CD4-positive, CD25-positive, alpha-beta regulatory T cell (primary cell): ENCODE data around the gene CEND1. TPM values are rescaled to one million over a fixed set of nuclear protein-coding genes. Genes with fewer than 3 reads are reported as not detected.
A peak's percentile ranks its signal among the peaks of the same experiment; 100 is the strongest.

Experiments
- ATAC-seq, 2 donors: fragments of 150-1000 bp; cut with Tn5 transposase; one replicate each; pipeline ENCODE4 v1.10.0; 2021; ENCODE audit warnings: low read depth in 2 of 2, moderate number of reproducible peaks in 2 of 2, moderate library complexity in 1 of 2
- DNase-seq, 3 donors: peaks; one replicate each; pipeline versions ENCODE4 v3.0.0 to v3.0.0-alpha.2; 2012 to 2022; ENCODE audit warnings: mixed read lengths in 1 of 3
- H3K27ac ChIP-seq: one replicate; pipeline ENCODE4 v1.7.0; 2013; ENCODE audit warnings: mild to moderate bottlenecking, low read length; ENCODE audit not compliant: insufficient read depth, poor library complexity, severe bottlenecking
- H3K27me3 ChIP-seq: one replicate; pipeline ENCODE4 v1.7.0; 2013; ENCODE audit warnings: low read length; ENCODE audit not compliant: control insufficient read depth, insufficient read depth
- H3K36me3 ChIP-seq: one replicate; pipeline ENCODE4 v1.7.0; 2013; ENCODE audit warnings: mild to moderate bottlenecking, low read length, moderate library complexity; ENCODE audit not compliant: control insufficient read depth, insufficient read depth
- H3K4me1 ChIP-seq: 2 replicates; pipeline ENCODE4 v1.7.0; 2013; ENCODE audit warnings: mild to moderate bottlenecking, low read length; ENCODE audit not compliant: insufficient read depth, control insufficient read depth, poor library complexity, severe bottlenecking
- H3K4me3 ChIP-seq: one replicate; pipeline ENCODE4 v1.7.0; 2013; ENCODE audit warnings: low read depth, mild to moderate bottlenecking, low read length, moderate library complexity
- H3K9me3 ChIP-seq, 2 experiments: 1 replicate in 1 of 2; 2 replicates in 1 of 2; pipeline ENCODE4 v1.7.0; 2013; ENCODE audit warnings: low read length in 2 of 2, mild to moderate bottlenecking in 1 of 2, moderate library complexity in 1 of 2; ENCODE audit not compliant: control insufficient read depth in 2 of 2
- H3K27ac Mint-ChIP-seq, 3 donors: one replicate each; pipeline ENCODE4 v1.8.0; 2020 to 2022; ENCODE audit warnings: mild to moderate bottlenecking in 3 of 3, mixed read lengths in 3 of 3, moderate library complexity in 2 of 3
- H3K27me3 Mint-ChIP-seq: one replicate; pipeline ENCODE4 v1.8.0; 2022; ENCODE audit warnings: mild to moderate bottlenecking, mixed read lengths
- H3K36me3 Mint-ChIP-seq: one replicate; pipeline ENCODE4 v1.8.0; 2020; ENCODE audit warnings: mixed read lengths
- H3K4me1 Mint-ChIP-seq, 4 donors: one replicate each; pipeline ENCODE4 v1.8.0; 2020 to 2022; ENCODE audit warnings: mixed read lengths in 4 of 4, mild to moderate bottlenecking in 1 of 4
- H3K4me3 Mint-ChIP-seq, 4 donors: one replicate each; pipeline ENCODE4 v1.8.0; 2020 to 2022; ENCODE audit warnings: mild to moderate bottlenecking in 4 of 4, mixed read lengths in 4 of 4, moderate library complexity in 3 of 4
- H3K9me3 Mint-ChIP-seq, 7 donors: one replicate each; pipeline ENCODE4 v1.8.0; 2020 to 2022; ENCODE audit warnings: mixed read lengths in 7 of 7, mild to moderate bottlenecking in 3 of 7, moderate library complexity in 2 of 7
- polyA plus RNA-seq, 4 donors: library from polyadenylated mRNA; unstranded; fragments of 300-500 nt; fragmentation: Illumina TruSeq; gene quantifications; one replicate each; pipeline ENCODE4 v1.2.3, GENCODE V29; 2021
- total RNA-seq: library from RNA; stranded (reverse); gene quantifications from one replicate; pipeline ENCODE4 v1.2.3, GENCODE V29; 2022

Gene CEND1
- total RNA-seq, result not detected
- polyA plus RNA-seq, result under 1 TPM in 3 of 4 donors, not detected in 1; 0.47 to 0.67 (median 0.49) TPM

GRCh38 chr11:789943-790342, at the start of gene CEND1:
CEND1 (minus strand) TSS chr11:790090; CDS start chr11:788576, 1,514 bp downstream.
- no peak within 1 kb of the TSS for H3K27ac Mint-ChIP-seq

GRCh38 chr11:839280-839623, 49.4 kb upstream of the CEND1 start:
- peaks cover 8% of the 10 kb centered on the region for H3K36me3 ChIP-seq
- Mint-ChIP-seq H3K36me3 (no peaks in the 10 kb centered on the region), H3K4me1 (peaks cover 0 to 29% (median 3%) of the 10 kb centered on the region in 4 donors), H3K27me3 (peaks cover 11% of the 10 kb centered on the region), H3K4me3 (peak overlapping the region in 3 of 4 donors; percentile 62 to 89 (median 82)), H3K9me3 (no peaks in the 10 kb centered on the region), H3K27ac (no peak overlapping the region)
- no peak overlapping the region for H3K4me3 ChIP-seq
- no peak overlapping the region for H3K27ac ChIP-seq
- peaks cover 39% of the 10 kb centered on the region for H3K4me1 ChIP-seq
- no peaks in the 10 kb centered on the region for H3K9me3 ChIP-seq
- DNase-seq (no peak), ATAC-seq (no peak)
- no peaks in the 10 kb centered on the region for H3K27me3 ChIP-seq

More at GRCh38 chr11:789943-790342, at the start of gene CEND1:
- H3K27me3 Mint-ChIP-seq, result no peaks in the 10 kb centered on the region
- H3K36me3 Mint-ChIP-seq, result no peaks in the 10 kb centered on the region
- H3K27ac ChIP-seq, result no peak within 1 kb of the TSS
- no peaks in the 10 kb centered on the region for H3K9me3 Mint-ChIP-seq
- peak in 1 of 3 donors; percentile 51 for DNase-seq
- ATAC-seq, result no peak
- peaks cover 0 to 22% (median 3%) of the 10 kb centered on the region in 4 donors for H3K4me1 Mint-ChIP-seq
- H3K4me1 ChIP-seq, result peaks cover 21% of the 10 kb centered on the region
- H3K27me3 ChIP-seq, result no peaks in the 10 kb centered on the region
- no peaks in the 10 kb centered on the region for H3K9me3 ChIP-seq
- peaks cover 8% of the 10 kb centered on the region for H3K36me3 ChIP-seq
- peak within 1 kb of the TSS in 1 of 4 donors; percentile 68 for H3K4me3 Mint-ChIP-seq
- no peak within 1 kb of the TSS for H3K4me3 ChIP-seq

- no peak overlapping the region for H3K27ac ChIP-seq
- no peak overlapping the region for H3K27ac Mint-ChIP-seq
These were observed 48.8 kb upstream of the CEND1 start for GRCh38 chr11:838441-839279.

GRCh38 chr11:837990-838307, 48.1 kb upstream of the CEND1 start:
- H3K36me3 Mint-ChIP-seq, result no peaks in the 10 kb centered on the region
- peaks cover 0 to 26% (median 3%) of the 10 kb centered on the region in 4 donors for H3K4me1 Mint-ChIP-seq
- Histone ChIP-seq H3K4me1 (peaks cover 35% of the 10 kb centered on the region), H3K9me3 (no peaks in the 10 kb centered on the region), H3K27me3 (no peaks in the 10 kb centered on the region), H3K36me3 (peaks cover 8% of the 10 kb centered on the region), H3K4me3 (no peak overlapping the region), H3K27ac (no peak overlapping the region)
- H3K4me3 Mint-ChIP-seq, result no peak overlapping the region
- no peak for ATAC-seq
- DNase-seq, result no peak
- H3K9me3 Mint-ChIP-seq, result no peaks in the 10 kb centered on the region
- no peaks in the 10 kb centered on the region for H3K27me3 Mint-ChIP-seq
- no peak overlapping the region for H3K27ac Mint-ChIP-seq

More at GRCh38 chr11:838441-839279, 48.8 kb upstream of the CEND1 start:
- no peak for ATAC-seq
- no peaks in the 10 kb centered on the region for H3K36me3 Mint-ChIP-seq
- H3K4me1 Mint-ChIP-seq, result peaks cover 0 to 29% (median 3%) of the 10 kb centered on the region in 4 donors
- no peak overlapping the region for H3K4me3 ChIP-seq
- H3K27me3 Mint-ChIP-seq, result peaks cover 6% of the 10 kb centered on the region
- no peaks in the 10 kb centered on the region for H3K27me3 ChIP-seq
- peak overlapping the region in 2 of 4 donors; percentile 38 to 75 for H3K4me3 Mint-ChIP-seq
- peaks cover 35% of the 10 kb centered on the region for H3K4me1 ChIP-seq
- H3K9me3 ChIP-seq, result no peaks in the 10 kb centered on the region
- peaks cover 8% of the 10 kb centered on the region for H3K36me3 ChIP-seq
- H3K9me3 Mint-ChIP-seq, result no peaks in the 10 kb centered on the region
- no peak for DNase-seq

- Mint-ChIP-seq H3K27me3 (no peaks in the 10 kb centered on the region), H3K9me3 (no peaks in the 10 kb centered on the region), H3K4me3 (no peak overlapping the region), H3K27ac (peak overlapping the region in 1 of 3 donors; percentile 14), H3K4me1 (peaks cover 0 to 27% (median 3%) of the 10 kb centered on the region in 4 donors), H3K36me3 (no peaks in the 10 kb centered on the region)
- Histone ChIP-seq H3K4me3 (no peak overlapping the region), H3K36me3 (peaks cover 8% of the 10 kb centered on the region), H3K9me3 (no peaks in the 10 kb centered on the region), H3K4me1 (peaks cover 37% of the 10 kb centered on the region), H3K27me3 (no peaks in the 10 kb centered on the region), H3K27ac (no peak overlapping the region)
- no peak for ATAC-seq
- DNase-seq, result no peak
These were observed 47.5 kb upstream of the CEND1 start for GRCh38 chr11:837189-837989.

- Mint-ChIP-seq H3K4me1 (peaks cover 0 to 31% (median 3%) of the 10 kb centered on the region in 4 donors), H3K27me3 (peaks cover 3% of the 10 kb centered on the region), H3K36me3 (no peaks in the 10 kb centered on the region), H3K27ac (no peak overlapping the region), H3K4me3 (peak overlapping the region in 1 of 4 donors; percentile 10), H3K9me3 (no peaks in the 10 kb centered on the region)
- H3K9me3 ChIP-seq, result no peaks in the 10 kb centered on the region
- H3K27me3 ChIP-seq, result no peaks in the 10 kb centered on the region
- H3K4me1 ChIP-seq, result peaks cover 37% of the 10 kb centered on the region
- H3K4me3 ChIP-seq, result no peak overlapping the region
- DNase-seq (no peak), ATAC-seq (no peak)
- no peak overlapping the region for H3K27ac ChIP-seq
- peaks cover 8% of the 10 kb centered on the region for H3K36me3 ChIP-seq
These were observed 46.8 kb upstream of the CEND1 start for GRCh38 chr11:836700-837099.

- Histone ChIP-seq H3K27ac (no peak overlapping the region), H3K36me3 (peaks cover 8% of the 10 kb centered on the region), H3K4me1 (peaks cover 36% of the 10 kb centered on the region), H3K4me3 (no peak overlapping the region), H3K9me3 (no peaks in the 10 kb centered on the region), H3K27me3 (no peaks in the 10 kb centered on the region)
- H3K27ac Mint-ChIP-seq, result peak overlapping the region in 1 of 3 donors; percentile 32
- peaks cover 7% of the 10 kb centered on the region for H3K27me3 Mint-ChIP-seq
- DNase-seq, result no peak
- no peak for ATAC-seq
- H3K4me3 Mint-ChIP-seq, result no peak overlapping the region
- H3K4me1 Mint-ChIP-seq, result peaks cover 0 to 32% (median 3%) of the 10 kb centered on the region in 4 donors
- no peaks in the 10 kb centered on the region for H3K36me3 Mint-ChIP-seq
- no peaks in the 10 kb centered on the region for H3K9me3 Mint-ChIP-seq
These were observed 46.4 kb upstream of the CEND1 start for GRCh38 chr11:836274-836673.
